ENCODE results near the gene NBPF4.
A peak's percentile ranks its signal among the peaks of the same experiment; 100 is the strongest.
"Not testable (repeated sequence)": the region's sequence is repeated elsewhere in the genome, so short reads cannot be mapped to it uniquely, and the experiment has no call there.

The NBPF4 gene, protein sequence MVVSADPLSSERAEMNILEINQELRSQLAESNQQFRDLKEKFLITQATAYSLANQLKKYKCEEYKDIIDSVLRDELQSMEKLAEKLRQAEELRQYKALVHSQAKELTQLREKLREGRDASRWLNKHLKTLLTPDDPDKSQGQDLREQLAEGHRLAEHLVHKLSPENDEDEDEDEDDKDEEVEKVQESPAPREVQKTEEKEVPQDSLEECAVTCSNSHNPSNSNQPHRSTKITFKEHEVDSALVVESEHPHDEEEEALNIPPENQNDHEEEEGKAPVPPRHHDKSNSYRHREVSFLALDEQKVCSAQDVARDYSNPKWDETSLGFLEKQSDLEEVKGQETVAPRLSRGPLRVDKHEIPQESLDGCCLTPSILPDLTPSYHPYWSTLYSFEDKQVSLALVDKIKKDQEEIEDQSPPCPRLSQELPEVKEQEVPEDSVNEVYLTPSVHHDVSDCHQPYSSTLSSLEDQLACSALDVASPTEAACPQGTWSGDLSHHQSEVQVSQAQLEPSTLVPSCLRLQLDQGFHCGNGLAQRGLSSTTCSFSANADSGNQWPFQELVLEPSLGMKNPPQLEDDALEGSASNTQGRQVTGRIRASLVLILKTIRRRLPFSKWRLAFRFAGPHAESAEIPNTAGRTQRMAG

DNA sequence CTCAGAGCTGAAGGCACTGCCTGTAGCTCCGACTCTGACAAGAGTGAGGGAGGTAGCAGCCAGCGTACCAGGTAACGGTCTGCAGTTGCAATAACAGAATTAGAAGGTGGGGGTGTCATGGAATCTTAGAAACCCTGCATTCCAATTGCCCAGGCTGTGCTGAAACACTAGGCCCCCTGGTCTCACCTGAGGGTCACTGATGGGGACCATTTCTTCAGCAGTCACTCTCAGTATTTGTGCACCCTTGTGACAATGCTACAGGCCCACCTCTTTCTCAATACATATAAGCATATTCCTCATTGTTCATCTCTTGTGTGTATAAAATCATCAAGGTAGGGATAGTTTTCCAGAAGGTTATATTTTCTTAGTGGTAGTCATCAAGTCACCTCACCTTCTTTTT is at the start of gene NBPF4:
TSS of gene NBPF4 (minus strand) at position 101 of the 400 bp plus-strand sequence. CDS start 315 bp downstream, outside the sequence.
- not testable (repeated sequence) for DNase-seq

DNA sequence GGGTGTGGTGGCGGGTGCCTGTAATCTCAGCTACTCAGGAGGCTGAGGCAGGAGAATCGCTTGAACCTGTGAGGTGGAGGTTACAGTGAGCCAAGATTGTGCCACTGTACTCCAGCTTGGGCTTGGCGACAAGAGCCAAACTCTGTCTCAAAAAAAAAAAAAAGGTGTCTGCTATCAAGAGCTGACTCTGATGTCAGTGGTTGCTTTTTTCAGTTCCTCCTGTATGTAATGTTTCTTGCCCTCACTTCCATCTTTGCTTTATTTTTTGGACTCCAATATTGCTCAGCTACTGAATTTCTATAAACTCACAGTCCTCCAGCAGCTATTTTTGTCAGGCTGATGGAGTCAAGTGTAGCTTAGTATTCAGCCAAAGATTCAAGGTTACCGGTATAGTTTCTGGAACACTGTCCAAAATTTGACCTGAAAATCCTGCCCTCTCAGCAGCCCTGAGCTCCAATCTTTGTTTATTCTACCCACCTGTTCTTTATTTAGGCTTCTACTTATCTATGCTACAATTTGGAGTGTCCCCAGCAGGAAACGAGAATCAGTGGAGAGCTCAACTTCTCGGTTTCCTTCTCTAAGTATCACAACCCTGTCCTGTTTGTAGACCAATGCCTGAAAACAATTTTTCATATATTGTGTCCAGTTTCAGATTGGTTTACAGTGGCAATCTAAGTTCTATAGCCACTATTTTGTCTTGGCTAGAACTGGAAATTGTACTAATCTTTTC is 38.8 kb upstream of the NBPF4 start:
- not testable (repeated sequence) for DNase-seq

DNA sequence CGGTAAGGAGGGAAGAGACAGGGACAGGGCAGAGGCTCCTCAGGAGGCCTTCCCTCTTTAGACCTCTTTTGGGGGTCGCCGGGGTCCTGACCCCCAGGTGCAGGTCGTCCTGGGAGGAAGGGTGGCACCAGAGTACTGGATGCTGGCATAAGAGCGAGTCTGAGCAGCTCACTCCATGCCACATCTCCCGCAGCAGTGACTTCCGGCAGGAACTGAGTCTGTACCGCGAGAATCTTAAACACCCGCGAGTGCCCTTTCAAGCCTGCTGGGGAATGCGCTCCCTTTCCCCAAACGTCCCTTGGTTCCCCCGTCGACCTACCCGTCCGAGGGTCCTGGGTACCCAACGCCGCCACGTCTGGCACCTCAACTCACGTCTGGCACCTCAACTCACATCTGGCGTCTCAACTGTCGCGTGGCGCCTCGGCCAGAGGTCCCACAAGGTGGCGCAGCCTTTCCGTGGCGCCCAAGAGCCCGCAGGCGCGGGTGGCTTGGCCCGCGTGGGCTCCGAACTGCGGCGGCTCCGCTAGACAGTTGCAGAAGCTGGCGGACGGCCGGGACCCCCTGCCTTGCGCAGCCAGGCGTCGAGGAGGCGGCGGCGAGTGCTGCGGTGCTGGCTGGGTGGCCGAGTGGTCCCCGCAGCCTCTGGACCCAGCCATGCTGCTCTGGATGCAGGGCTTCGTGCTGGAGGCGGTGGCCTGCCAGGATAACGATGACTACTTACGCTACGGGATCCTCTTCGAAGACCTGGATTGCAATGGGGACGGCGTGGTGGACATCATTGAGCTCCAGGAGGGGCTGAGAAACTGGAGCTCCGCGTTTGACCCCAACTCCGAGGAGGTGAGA is 28.8 kb upstream of the NBPF4 start:
- not testable (repeated sequence) for DNase-seq

DNA sequence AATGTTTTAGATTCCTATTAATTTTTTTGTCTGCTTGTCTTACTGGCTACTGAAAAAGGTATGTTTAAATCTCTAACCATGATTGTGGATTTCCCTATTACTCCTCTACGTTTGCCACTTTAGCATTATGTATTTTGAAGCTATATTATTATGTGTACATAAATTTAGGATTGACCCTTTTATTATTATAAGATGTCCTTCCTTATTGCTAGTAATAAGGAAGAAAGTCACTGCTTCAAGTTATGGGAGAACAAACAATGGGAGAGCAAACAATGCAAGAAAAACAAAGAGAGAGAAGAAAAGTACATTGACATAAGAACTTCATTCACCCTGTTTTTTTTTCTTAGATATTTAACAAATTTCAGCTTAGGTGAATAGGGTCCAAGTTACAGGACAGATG is 23.2 kb upstream of the NBPF4 start:
- not testable (repeated sequence) for DNase-seq

DNA sequence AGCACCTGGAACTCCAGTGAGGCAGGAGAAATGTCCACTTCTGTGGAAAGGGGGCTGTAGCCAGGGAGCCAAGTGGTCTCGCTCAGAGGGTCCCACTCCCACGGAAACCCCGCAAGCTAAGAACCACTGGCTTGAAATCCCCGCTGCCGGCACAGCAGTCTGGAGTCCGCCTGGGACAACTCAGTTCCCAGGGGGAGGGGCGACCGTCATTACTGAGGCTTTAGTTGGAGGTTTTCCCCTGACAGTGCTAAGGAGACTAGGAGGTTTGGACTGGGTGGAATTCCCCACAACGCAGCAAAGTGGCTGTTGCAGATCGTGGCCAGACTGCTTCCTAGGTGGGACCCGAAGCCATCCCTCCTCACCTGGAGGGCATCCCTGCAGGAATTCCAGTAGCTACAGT is 18.1 kb upstream of the NBPF4 start:
- not testable (repeated sequence) for DNase-seq

DNA sequence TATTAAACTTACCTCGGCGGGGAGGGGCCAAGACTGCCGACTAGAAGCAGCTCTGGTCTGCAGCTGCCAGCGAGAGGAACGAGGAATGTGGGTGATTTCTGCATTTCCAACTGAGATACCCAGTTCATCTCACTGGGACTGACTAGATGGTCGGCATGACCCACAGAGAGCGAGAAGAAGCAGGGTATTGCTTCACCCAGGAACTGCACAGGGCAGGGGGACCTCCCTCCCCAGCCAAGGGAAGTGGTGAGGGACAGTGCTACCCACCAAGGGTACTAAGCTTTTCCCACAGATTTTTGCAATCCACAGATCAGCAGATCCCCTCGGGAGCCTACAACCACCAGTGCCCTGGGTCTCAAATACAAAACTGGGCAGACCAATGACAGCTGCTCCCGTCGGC is 17.6 kb upstream of the NBPF4 start:
- DNase-seq = not testable (repeated sequence)

DNA sequence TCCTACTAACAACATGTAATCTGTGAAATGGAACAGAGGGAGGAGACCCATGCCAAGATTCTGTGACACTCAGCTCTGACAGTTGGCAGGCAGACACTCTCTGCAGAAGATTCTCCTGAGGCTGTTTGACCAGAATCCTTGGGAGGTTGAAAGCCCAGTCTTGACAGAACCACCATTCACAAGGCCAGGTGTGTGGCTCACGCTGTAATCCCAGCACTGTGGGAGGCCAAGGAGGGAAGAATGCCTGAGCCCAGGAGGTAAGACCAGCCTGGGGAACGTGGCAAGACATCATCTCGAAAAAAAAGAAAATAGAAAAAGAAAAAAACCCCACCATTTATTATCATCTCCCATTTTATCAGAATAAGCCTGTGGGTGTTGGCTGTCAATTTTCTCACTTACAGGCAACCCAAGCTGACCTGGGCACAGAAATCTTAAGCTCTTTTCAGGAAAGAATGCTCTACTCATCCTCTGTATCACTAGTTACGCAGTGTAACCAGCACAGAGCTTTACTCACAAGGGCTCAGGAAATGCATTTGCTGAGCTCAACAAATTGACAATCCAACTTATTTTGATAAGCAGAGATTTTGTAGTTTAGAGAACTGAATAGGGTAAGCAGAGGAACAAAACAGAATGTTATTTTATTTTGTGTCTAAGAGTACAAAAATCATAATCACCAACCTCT is 16.8 kb upstream of the NBPF4 start:
- not testable (repeated sequence) for DNase-seq

DNA sequence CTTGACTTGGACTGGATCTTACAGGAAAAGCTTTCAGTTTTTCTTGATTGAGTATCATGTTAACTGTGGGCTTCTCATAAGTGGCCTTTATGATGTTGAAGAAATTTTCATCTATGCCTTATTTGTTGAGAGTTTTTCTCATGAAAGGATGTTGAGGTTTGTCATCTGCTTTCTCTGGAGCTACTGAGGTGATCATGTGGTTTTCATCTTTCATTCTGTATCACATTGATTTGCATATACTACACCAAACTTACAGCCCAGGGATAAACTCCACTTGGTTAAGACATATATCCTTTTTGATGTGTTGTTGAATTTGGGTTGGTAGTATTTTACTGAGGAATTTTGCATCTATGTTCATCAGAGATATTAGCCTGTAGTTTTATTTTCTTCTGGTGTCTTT is 11.6 kb upstream of the NBPF4 start:
- not testable (repeated sequence) for DNase-seq

DNA sequence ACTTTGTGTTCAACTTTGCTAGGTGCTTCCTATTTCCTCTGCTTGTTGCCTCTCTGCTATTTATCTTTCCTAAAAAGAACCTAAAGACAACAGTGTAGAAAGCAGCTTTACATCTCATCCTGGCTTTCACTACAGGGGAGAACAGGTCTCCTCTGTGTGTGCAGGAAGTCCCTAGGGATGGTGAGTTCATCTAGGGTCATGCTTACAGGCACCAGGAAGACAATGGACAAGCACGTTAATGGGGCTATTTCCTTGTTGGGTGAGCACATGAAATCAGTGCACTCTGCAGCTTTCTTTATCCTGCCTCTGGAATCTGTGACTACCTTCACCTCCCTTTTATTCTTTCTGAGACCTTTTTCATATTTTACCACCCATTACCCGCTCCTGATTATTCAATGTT is 4.5 kb downstream of the NBPF4 start:
- not testable (repeated sequence) for DNase-seq

DNA sequence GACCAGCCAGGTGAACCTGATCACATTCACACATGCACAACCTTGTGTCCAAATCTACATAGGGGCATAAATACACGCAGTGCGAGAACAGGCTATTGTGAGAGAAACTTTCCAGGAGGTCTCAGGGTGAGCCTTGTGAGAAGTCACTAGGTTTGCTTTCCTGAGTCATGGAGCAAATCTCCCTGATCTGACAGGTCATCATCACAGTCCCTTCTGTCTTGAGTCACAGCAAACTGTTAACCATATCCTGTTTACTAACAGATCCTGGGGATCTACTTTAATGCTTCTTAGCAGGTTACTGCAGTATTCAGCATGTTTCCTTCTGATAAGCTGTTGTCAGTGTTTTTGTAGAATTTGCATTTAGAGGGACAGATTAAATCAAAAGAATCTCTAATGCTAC is 8.6 kb downstream of the NBPF4 start:
- DNase-seq = not testable (repeated sequence)

DNA sequence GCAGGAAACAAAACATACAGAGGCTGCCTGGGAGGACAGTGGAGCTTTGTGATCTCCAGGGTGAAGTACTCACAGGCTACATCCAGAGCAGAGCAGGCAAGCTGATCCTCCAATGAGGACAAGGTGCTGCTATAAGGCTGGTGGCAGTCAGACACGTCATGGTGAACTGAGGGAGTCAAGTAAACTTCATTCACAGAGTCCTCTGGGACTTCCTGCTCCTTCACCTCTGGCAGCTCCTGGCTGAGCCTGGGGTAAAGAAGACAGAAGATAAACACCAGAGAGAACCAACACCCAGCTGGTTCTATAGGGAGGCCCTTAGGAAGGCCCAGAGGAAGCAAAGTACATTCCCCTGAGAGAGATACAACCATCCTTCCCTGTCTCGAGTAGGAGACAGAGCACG is 11.7 kb downstream of the NBPF4 start:
- not testable (repeated sequence) for DNase-seq

DNA sequence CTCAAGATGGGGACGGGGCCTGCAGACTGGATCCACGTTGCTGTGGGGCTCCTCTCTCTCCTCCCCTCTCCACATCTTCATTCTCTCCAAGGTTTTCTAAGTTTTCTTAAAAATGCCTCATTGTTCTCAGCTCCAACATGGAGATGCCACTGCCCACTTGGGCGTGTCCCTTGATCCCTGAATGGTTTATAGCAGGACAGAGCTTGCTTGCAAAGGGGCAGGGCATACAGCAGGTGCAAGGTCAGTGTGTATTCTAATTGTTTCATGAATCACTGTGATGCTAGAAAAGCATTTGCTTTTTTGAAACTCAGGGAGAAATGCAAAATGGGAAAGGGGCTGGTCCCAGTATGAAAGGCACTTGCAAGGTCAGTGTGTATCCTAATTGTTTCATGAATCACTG is 13.9 kb downstream of the NBPF4 start:
- not testable (repeated sequence) for DNase-seq

DNA sequence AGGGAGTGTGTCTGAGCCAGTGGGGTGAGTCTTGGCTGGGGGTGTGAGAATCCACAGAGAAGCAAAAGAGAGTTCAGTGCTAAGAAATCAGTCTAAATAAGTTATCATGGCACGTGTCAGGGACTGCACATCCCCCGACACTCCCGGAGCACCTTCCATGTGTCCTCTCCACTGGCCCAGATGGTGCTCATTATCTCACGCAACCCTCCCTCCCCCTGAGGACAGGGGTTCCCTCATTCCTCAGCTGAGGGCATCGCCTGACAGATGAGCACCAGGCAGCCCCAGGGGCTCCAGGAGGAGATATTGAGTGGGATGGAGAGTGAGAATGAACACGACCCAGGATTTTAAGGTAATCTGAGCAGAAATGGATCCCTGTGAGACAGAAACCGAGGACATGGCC is 16.1 kb downstream of the NBPF4 start:
- not testable (repeated sequence) for DNase-seq

DNA sequence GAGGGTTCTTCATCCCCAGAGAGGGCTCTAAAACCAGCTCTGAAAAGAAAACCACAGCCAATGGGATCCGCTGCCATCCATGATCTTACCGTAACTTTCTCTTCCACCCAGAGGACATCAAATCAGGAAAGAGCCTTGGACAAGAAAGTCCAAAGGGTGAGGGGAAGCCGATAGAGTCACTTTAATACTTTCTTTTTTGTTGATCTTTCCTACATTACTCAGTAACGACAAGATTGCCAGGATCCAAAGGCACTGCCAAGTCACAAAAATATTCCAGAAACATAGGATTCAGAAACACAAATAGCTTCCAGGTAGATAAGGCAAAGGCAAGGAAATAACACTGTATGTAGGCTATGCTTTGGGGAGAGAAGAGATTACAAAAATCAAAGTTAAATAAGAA is 17.0 kb downstream of the NBPF4 start:
- DNase-seq = not testable (repeated sequence)

DNA sequence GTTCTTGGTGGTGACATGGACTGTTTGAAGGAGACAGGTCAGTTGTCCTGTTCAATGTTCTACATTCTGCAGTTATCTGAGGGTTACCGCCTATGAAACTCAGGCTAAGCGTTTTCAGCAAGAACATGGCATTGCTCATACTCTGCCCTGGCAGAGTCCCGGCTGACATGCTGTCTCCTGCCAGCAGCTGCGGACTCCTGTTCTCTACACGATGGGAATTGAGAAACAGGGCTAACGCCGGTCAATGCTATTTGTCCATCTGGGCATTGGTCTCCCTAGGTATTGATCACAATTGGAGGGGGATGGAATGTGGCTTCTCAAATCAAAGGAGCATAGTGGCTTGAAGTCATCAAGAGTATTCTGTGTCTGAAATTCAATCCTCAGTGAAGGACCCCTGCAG is 20.6 kb downstream of the NBPF4 start:
- not testable (repeated sequence) for DNase-seq

DNA sequence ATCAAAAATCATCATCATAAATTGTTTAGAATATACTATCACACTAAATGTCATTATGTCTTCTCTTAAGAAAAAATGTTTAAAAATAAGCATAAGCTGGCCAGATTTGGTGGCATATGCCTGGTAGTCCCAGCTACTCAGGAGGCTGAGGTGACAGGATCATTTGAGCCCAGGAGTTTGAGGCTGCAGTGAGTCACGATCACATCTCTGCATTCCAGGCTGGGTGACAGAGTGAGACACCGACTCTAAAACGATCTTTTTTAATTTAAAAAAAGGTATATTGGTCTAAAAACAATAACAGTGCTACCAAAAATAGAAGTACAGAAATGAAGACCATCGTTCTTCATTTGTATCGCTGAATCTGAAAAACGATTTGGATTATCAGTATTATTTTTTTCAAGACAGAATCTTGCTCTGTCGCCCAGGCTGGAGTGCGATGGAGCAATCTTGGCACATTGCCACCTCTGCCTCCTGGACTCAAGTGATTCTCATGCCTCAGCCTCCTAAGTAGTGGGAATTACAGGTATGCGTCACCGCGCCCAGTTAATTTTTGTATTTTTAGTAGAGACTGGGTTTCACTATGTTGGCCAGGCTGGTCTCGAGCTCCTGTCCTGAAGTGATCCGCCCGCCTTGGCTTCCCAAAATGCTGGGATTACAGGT is 26.2 kb downstream of the NBPF4 start:
- not testable (repeated sequence) for DNase-seq

DNA sequence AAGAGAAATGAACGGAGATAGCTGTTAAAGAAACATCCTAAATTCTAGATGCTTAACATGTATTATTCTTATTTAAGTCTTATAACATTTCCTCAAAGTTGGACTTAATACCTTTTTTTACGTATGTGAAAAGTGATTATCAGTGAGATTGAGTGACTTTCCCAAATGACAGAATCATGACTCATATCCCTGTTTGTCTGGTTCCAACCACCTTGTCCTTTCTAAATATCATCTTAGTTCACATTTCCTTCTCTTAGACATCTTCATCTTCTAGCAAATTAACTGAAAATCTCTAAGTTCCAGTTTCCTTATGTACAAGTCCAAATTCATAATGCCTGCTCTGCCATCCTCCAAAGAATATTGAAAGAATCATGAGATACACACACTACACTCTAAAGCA is 26.9 kb downstream of the NBPF4 start:
- not testable (repeated sequence) for DNase-seq

DNA sequence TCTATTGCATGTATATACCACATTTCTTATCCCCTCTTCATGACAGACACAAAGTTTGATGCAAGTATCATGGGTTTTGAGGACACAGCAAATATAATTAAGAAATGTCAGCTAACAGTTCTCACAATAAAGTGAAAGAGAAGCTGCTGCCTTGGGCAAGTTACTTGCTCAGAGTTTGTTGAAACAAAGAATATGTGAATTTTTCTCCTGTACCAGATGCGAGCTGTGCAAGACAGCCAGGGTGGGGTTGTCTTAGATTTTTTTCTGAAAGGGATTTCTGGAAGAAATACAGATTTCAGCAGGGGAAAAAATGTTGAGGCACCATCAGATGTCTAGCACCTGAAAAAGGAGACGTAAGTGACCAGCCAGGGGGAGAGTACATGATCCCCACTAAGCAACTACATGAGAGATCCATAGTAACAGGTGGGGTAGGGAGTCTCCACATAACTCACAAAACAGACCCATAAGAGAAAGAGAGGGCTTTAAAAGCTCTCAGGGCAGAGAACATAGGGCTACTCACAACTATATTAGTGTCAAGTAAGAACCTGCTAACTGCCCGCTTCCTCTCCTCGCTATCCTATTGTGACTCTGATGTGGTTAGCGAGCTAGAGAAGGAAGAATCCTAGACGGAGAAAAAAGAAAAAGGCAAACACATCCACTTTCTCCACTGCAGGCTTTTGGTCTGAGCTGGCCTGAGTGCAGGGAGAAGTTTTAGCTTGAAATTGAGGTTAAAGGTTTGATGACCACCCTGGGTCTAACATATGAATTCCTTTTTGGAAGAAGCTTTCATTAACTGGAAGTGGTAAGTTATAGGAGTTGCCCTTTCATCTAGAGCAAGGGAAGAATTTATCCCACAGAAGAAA is 27.6 kb downstream of the NBPF4 start:
- DNase-seq = not testable (repeated sequence)

DNA sequence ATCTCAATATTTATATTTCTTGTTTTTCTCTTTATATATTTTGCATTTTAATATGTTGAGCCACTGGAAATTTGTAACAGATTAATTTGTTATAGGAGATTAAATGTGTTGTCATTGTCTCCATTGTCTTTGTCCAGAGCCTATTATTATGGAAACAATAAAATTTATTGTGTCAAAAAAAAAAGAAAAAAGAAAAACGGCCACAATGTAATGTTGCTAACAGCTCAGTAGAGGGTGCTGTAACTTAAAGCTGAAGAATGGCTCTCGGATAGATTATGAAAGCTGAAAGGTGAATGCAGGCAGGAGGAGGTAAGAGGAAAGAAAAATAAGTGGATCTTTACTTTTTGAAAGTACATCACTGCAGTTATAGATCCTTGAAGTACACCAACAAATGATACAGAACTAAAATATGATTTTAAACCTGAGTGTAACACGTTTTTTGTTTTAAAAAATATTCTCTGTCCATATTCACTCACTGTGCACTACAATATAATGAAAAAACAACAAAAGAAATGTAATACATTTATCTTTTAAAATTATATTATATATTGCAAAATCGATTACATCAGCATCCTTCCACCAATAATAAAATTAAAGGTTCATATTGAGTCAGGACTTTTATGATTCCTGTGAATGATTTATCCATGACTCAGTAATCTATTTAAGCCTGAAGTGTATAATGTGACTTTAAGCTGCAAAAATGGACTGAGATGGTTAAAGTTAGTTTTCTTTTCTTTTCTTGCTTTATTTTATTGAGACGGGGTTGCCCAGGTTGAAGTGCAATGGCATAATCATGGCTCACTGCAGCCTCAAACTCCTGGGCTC is 29.0 kb downstream of the NBPF4 start:
- peak; percentile 24 for DNase-seq

All from hematopoietic multipotent progenitor cell treated with erythropoietin and hydrocortisone succinate and interleukin-3 and kit ligand, for 8 days (in vitro differentiated cells).